Parathyroid adenoma (tissue), 2 donors: ENCODE data around the gene HHIPL2.

ENCODE experiments used
- H2AFZ ChIP-seq: fragments of 300-600 bp; sonication (generic); one replicate; pipeline ENCODE4 v1.7.0; 2017; ENCODE audit warnings: antibody characterized with exemption, mild to moderate bottlenecking
- H3K27ac ChIP-seq: fragments of 300-600 bp; sonication (generic); one replicate; pipeline ENCODE4 v1.7.0; 2017
- H3K27me3 ChIP-seq: fragments of 300-600 bp; sonication (generic); one replicate; pipeline ENCODE4 v1.7.0; 2017; ENCODE audit warnings: low read length; ENCODE audit not compliant: control insufficient read depth, insufficient read depth
- H3K36me3 ChIP-seq: fragments of 300-600 bp; sonication (generic); one replicate; pipeline ENCODE4 v1.7.0; 2017; ENCODE audit warnings: low read length; ENCODE audit not compliant: control insufficient read depth, insufficient read depth
- H3K4me1 ChIP-seq: fragments of 300-600 bp; sonication (generic); one replicate; pipeline ENCODE4 v1.7.0; 2017; ENCODE audit warnings: control low read depth
- H3K4me2 ChIP-seq: fragments of 300-600 bp; sonication (generic); one replicate; pipeline ENCODE4 v1.7.0; 2017; ENCODE audit warnings: low read length
- H3K4me3 ChIP-seq: fragments of 300-600 bp; sonication (generic); one replicate; pipeline ENCODE4 v1.7.0; 2017; ENCODE audit warnings: low read depth, low read length
- H3K79me2 ChIP-seq: fragments of 300-600 bp; sonication (generic); one replicate; pipeline ENCODE4 v1.7.0; 2017; ENCODE audit warnings: control low read depth
- H3K9ac ChIP-seq: fragments of 300-600 bp; sonication (generic); one replicate; pipeline ENCODE4 v1.7.0; 2017; ENCODE audit warnings: mild to moderate bottlenecking
- H3K9me3 ChIP-seq: fragments of 300-600 bp; sonication (generic); one replicate; pipeline ENCODE4 v1.7.0; 2017; ENCODE audit warnings: low read length; ENCODE audit not compliant: control insufficient read depth
- TF ChIP-seq, protein P1 (sequence below): fragments of 300-600 bp; sonication (generic); IDR thresholded peaks from one replicate; pipeline ENCODE4 v1.7.0; 2017; ENCODE audit warnings: antibody characterized with exemption, mild to moderate bottlenecking
- donor health status: primary hyperparathyroidism.

HHIPL2 gene

GRCh38 chr1:222546548-222547259 is 1.2 kb downstream of the HHIPL2 start:
- no peak overlapping the region for H3K9ac ChIP-seq
- H3K36me3 ChIP-seq = no peaks in the 10 kb centered on the region
- H3K4me1 ChIP-seq = no peaks in the 10 kb centered on the region
- H3K4me3 ChIP-seq = no peak overlapping the region
- TF ChIP-seq, protein P1, sequence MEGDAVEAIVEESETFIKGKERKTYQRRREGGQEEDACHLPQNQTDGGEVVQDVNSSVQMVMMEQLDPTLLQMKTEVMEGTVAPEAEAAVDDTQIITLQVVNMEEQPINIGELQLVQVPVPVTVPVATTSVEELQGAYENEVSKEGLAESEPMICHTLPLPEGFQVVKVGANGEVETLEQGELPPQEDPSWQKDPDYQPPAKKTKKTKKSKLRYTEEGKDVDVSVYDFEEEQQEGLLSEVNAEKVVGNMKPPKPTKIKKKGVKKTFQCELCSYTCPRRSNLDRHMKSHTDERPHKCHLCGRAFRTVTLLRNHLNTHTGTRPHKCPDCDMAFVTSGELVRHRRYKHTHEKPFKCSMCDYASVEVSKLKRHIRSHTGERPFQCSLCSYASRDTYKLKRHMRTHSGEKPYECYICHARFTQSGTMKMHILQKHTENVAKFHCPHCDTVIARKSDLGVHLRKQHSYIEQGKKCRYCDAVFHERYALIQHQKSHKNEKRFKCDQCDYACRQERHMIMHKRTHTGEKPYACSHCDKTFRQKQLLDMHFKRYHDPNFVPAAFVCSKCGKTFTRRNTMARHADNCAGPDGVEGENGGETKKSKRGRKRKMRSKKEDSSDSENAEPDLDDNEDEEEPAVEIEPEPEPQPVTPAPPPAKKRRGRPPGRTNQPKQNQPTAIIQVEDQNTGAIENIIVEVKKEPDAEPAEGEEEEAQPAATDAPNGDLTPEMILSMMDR = no peak
- H3K9me3 ChIP-seq = no peaks in the 10 kb centered on the region
- H3K27me3 ChIP-seq = peaks cover 3% of the 10 kb centered on the region
- H2AFZ ChIP-seq = no peak overlapping the region
- H3K4me2 ChIP-seq = no peak overlapping the region
- no peaks in the 10 kb centered on the region for H3K79me2 ChIP-seq
- H3K27ac ChIP-seq = no peak overlapping the region

DNA sequence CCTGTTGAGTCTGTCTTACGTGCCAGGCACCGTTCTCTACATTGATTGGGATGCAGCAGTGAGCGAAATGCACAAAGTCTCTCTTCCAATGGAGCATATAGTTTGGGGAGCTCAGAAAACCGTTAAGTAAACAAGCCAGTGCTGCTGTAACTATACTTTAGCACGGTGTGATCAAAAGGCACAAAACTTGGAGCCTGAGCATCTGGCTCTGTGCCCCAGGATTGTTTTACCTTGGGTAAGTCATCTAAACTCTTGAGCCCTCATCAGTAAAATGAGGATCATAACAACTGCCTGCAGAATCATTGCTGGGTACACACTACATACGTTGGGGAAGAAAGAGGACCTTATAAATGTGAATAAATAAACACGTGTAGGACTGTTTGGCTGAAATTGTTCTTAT is 1.8 kb downstream of the HHIPL2 start:
- TF ChIP-seq, protein P1 = no peak
- H3K27me3 ChIP-seq = peaks cover 3% of the 10 kb centered on the region
- no peak overlapping the region for H2AFZ ChIP-seq
- H3K4me2 ChIP-seq = no peak overlapping the region
- no peak overlapping the region for H3K9ac ChIP-seq
- H3K27ac ChIP-seq = no peak overlapping the region
- no peak overlapping the region for H3K4me3 ChIP-seq
- H3K9me3 ChIP-seq = no peaks in the 10 kb centered on the region
- no peaks in the 10 kb centered on the region for H3K4me1 ChIP-seq
- no peaks in the 10 kb centered on the region for H3K79me2 ChIP-seq
- no peaks in the 10 kb centered on the region for H3K36me3 ChIP-seq

GRCh38 chr1:222543817-222544216 is 4.1 kb downstream of the HHIPL2 start:
- Histone ChIP-seq H3K4me2 (no peak overlapping the region), H3K9me3 (no peaks in the 10 kb centered on the region), H3K27me3 (peaks cover 3% of the 10 kb centered on the region), H2AFZ (no peak overlapping the region), H3K27ac (no peak overlapping the region), H3K4me3 (no peak overlapping the region), H3K36me3 (no peaks in the 10 kb centered on the region), H3K9ac (no peak overlapping the region), H3K4me1 (no peaks in the 10 kb centered on the region), H3K79me2 (no peaks in the 10 kb centered on the region)
- TF ChIP-seq, protein P1 = no peak

DNA sequence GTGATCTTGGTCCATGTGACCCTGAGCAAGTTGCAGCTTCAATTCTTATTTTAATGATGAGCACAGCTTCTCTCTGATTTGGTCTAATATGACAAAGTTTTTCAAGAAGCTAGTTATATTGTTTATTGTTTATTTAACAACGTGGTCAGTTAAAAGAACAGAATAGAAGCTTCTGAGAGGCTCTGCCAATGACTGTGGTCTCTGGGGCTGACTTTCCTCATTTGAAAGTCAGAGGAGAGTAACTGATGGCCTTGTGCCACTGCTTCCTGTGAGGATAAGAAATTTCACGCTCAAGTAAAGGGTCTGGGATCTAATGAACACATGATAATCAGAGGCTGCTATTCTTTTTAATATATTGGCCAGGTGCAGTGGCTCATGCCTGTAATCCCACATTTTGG is 7.3 kb downstream of the HHIPL2 start:
- H3K27ac ChIP-seq = no peak overlapping the region
- H3K4me2 ChIP-seq = no peak overlapping the region
- TF ChIP-seq, protein P1 = no peak
- peaks cover 3% of the 10 kb centered on the region for H3K27me3 ChIP-seq
- H3K9ac ChIP-seq = no peak overlapping the region
- no peaks in the 10 kb centered on the region for H3K36me3 ChIP-seq
- no peak overlapping the region for H2AFZ ChIP-seq
- H3K9me3 ChIP-seq = no peaks in the 10 kb centered on the region
- H3K4me1 ChIP-seq = no peaks in the 10 kb centered on the region
- no peaks in the 10 kb centered on the region for H3K79me2 ChIP-seq
- no peak overlapping the region for H3K4me3 ChIP-seq
